NOMO-1 treated with dmso at 0.1 percent for 144 hours (cell line): ENCODE results near the gene SPRED3.

Experiments used
- DNase-seq: peaks from one replicate; lab custom pipeline; 2025; ENCODE audit not compliant: unreplicated experiment; lab: John Stamatoyannopoulos, UW

Gene SPRED3

DNA sequence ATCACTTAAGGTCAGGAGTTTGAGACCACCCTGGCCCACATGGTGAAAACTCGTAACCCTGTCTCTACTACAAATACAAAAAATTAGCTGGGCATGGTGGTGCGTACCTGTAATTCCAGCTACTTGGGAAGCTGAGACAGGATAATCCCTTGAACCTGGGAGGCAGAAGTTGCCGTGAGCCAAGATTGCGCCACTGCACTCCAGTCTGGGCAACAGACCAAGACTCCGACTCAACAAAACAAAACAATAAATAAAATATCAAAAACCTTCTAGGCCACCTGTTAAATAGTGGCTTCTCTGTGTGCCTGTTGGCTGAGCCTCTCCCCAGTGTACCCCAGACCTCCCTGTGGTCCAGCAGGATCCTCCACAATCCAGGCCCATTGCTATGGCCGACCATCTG, 17.4 kb upstream of the SPRED3 start:
- DNase-seq = no peak

DNA sequence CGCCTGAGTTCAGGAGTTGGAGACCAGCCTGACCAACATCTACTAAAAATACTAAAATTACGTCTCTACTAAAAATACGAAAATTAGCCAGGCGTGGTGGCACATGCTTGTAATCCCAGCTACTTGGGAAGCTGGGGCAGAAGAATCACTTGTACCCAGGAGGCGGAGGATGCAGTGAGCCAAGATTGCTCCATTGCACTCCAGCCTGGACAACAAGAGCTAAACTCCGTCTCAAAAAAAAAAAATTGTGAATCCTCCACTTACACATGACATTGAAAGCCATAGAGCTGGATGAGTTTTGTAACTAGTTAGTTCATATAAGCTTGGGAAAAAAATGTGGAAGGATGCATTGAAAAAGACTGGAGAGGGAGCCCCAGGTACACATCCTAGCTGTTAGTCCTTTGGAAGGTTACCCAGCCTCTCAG, 14.6 kb upstream of the SPRED3 start:
- DNase-seq = no peak

- peak; percentile 98 for DNase-seq
Observed at GRCh38 chr19:38374332-38375097, 14.0 kb upstream of the SPRED3 start, which contains the start of gene PSMD8. PSMD8 (plus strand) TSS chr19:38374571; CDS start chr19:38374602, 31 bp downstream.

DNA sequence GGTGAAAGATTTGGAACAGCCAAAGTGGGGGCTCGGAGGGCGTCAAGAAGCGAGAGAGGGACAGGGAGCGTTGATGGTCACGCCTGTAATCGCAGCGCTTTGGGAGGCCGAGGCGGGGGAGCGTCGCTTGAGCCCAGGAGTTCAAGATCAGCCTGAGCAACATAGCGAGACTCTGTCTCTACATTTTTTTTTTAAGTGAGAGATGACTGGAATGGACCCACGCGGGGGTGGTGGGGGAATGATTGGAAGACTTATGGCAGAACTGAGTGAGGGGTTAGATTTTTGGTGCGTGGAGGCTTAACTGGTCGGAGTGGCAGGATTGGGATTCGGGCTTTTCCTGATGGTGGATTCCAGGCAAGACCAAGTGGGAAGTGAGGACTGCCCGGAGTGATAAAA, 13.4 kb upstream of the SPRED3 start:
- DNase-seq = no peak

DNA sequence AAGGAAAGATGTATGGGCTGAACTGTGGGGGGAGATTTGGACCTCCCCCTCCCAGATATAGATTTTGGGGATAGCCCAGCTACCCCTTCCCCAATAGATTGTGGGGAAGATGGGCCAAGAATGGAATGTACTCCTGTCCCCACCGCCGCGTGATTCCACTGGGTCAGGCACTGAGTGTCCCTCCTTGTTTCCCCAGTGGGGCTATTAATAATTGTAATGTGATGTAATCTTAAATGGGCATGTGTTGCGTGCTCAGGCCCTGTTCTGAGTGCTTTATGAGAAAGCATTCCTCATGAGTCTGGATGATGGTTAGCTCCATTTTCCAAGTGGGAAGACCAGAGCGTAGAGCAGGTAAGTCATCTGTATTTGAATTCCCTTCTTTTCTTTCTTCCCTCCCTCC, 12.7 kb upstream of the SPRED3 start:
- no peak for DNase-seq

- DNase-seq = no peak
Observed at GRCh38 chr19:38376576-38376975, 11.9 kb upstream of the SPRED3 start.

- no peak for DNase-seq
Observed at GRCh38 chr19:38377052-38377451, 11.4 kb upstream of the SPRED3 start.

DNA sequence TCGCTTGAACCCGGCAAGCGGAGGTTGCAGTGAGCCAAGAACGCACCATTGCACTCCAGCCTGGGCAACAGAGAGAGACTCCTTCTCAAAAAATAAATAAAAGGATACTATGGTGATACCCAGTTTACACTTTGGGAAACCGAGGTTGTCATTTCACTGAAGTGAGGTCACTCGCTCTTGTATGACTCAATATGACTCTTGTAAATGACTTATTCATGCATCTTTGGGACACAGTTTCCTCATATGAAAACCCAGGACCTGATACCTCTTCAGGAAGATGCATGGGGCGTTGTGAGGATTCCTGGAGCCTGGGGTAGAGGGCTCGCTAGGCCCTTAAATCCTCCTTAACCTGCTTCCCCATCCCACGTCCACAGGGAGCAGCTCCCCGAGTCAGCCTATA, 9.6 kb upstream of the SPRED3 start:
- DNase-seq = no peak

GRCh38 chr19:38381138-38381537, 7.4 kb upstream of the SPRED3 start:
- no peak for DNase-seq

- no peak for DNase-seq
Observed at GRCh38 chr19:38383184-38383583, 5.3 kb upstream of the SPRED3 start.

GRCh38 chr19:38383743-38384142, 4.8 kb upstream of the SPRED3 start:
- DNase-seq = no peak

GRCh38 chr19:38384209-38385027, 4.1 kb upstream of the SPRED3 start:
- no peak for DNase-seq

DNA sequence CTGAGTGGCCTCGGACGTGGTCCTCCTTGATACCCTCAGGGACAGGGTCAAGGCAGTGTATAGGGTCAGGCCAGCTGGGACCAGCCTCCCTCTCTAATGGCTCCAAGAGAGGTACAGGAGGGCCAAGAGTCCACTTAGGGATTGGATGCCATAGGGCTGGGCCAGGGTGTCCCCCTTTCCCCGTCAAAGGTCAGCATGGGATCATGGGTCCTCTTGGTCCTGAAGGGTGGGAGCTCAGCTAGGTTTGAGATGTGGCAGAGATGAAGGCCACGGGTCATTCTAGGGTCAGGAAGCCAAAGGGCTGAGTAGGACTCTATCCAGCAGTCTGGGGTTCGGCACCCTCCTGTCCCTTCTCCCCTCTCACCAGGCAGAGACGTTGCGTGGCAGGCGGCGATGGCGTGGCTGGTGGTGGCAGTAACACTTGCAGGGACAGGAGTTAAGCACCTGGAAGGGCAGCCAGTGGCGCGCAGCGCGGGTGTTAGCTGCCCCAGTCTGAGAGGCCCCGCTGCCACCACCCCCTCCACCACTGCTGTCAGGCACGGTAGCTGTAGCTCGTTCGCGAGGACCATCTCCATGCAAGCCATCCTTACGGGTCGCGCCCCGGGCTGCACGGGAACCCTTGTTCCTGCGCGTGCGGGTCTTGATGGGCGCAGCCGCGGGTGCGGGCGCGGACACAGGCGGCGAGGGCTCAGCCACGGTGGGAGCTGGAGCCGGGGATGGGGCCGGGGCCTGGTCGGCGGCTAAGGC, 3.3 kb upstream of the SPRED3 start:
- no peak for DNase-seq

DNA sequence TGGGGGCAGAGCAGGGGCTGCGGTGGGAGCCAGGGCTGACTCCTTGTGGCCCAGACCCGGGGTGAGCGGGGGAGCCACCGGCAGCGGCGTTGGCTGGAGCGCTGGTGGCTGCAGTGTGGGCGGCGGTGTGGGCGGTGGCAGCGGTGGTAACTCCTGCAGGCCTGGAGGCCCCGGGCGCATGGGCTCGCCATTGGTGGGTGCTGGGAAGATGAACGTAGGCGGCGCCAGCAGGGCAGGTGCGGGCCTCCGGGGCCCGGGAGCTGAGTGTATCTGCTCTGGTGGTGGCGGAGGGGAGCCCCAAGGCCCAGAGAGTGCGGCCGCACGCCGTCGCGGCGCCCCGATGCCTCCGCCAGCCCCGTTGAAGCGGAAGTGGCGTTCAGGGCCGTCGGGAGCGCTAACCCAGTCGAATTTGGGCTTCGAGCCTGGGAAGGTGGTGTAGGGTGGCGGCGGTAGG, 2.7 kb upstream of the SPRED3 start:
- no peak for DNase-seq

DNA sequence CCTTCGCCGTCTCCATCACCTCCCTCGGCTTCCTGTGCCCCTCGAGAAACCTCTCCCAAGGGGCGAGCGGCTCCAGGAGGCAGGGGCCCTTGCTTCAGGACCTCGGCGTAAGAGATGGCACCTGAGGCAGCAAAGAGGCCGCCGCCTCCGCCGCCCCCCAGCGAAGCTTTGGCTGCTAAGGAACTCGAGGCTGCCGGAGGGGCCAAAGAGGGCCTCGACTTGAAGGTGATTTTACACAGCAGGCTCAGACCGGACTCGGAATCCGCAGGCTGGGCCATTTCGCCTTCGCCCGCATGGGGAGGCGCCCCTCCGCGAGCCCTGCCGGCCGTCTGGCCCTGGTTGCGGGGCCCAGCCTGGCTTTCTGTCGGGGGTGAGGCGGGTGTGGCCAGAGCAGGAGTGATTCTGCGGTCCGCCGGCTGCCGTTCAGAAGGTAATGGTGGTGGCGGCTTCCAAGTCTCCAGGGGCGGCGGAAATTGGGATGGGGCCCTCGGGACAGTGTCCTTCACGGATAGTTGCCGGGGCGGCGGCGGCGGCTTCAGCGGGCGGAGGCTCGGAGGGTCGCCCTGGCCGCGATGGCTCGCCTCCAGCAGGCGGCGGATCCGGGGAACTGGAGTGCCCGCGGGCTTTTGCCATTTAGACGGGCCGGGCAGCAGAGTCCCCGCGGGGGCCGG, 2.1 kb upstream of the SPRED3 start:
- DNase-seq = no peak

DNA sequence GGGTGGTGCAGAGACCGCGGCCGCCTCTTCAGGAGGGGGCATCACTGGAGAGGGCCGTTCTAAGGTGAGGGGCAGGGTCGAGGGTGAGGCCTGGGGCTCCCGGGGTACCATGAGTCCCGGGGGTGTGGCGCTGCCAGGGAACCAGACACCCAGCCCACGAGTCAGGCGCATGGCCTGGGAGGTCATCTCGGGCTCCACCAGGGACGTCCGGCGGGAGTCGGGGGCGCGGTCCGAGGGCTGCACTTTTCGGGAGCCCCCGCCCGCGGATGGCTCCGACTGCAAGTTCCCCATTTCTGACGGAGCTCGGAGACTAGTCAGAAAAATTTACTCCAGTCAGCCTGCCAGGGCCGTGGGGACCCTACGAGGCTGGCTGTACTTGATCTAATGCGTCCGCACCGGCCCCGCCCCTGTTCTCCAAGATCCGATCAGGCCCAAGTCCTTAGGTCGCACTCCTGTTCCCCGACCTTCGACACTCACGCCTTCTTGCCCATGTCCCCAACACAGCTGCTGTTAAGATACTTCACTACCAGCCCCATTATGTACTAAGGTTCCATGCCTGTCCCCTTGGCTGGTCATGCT, 1.4 kb upstream of the SPRED3 start:
- no peak for DNase-seq

DNA sequence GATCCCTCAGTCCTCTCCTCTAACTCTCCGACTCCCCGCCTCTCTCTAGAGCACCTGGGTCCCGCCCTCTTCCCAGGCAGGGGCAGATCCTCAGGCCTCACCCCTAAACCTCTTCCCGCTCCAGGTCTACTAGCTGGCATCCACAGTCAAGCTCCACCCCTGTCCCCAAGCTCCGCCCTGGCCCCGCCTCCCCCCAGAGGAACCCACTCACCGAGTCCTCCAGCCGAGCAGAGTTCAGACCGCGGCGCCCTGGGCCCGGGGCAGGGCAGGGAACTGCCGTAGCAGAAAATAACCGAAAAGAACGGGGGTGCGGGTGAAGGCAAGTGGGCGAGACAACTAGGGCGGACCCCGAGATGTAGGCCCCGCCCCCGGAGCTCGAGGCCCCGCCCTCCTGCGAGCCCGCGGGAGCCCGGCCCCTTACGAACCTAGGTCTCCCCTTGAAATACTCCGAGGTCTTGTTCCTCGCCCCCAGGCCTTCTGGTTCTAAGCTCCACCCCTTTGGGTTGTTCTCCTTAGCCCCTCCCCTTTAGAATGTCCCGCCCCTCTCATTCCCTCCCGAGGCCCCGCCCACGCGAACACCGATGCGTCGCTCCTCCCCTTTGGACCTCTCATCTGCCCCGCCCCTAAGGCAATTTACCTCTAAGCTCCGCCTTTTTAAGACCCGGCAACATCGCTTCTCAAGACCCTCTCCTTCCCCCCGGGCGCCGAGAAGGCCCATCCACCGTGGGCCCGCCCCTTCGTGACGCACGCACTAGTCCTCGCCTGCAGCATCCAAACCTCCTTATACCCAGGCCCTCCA, 748 bp upstream of the SPRED3 start, which contains the start of gene GGN:
TSS of gene GGN (minus strand) at position 485 of the 799 bp plus-strand sequence. CDS start 773 bp downstream, outside the sequence.
- peak; percentile 46 for DNase-seq

DNA sequence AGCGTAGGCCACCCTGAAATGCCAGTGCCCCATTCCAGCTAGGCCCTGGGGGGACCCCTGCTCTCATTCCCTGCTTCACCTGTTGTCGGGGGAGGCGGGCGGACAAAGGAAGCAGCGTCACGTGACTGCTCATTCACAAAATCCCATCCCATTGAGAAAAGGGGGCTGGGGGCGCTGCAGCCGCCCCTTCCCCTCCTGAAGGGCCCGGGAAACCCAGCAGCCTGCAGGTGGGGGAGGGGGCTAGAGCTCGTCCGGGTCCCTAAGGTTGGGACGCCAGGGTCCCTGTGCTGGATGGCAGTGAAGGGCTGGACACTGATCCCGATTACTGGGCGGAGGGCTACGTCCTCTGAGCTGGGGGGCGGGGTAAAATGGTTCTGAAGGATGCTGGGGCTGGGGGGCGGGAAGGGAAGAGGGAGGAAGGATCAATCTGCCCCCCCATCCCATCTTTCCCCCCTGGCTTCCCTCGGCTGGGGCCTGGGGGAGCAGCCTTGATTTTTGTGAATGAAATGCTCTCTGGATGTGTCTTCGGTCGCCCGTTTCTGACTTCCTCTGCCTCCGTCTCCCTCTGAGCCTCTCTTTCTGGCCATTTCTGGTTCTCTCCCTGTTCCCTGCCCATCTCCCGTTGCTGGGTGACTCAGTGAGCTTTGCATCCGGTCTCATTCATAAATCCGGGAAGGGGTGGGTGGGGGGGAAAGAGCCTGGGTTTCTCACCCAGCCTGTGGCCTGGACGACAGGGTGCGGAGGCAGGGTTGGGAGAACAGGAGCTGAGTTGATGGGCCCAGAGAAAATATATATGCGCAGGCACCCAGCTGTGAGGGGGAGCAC, 816 bp downstream of the SPRED3 start:
- no peak for DNase-seq
